BJ (cell line): Measurements from ENCODE around the gene OR2A7. TPM values are rescaled to one million over a fixed set of nuclear protein-coding genes. Genes with fewer than 3 reads are reported as not detected.

Source experiments
- polyA plus RNA-seq: library from polyadenylated mRNA; depleted of rRNA; stranded (reverse); fragments of >200 nt; gene quantifications from 2 replicates; pipeline ENCODE4 v1.2.3, GENCODE V29; 2011; rRNA removed

OR2A7 gene
- polyA plus RNA-seq, 1 experiment = 0.53 TPM

Other genes starting within 250 kb of the OR2A7 start
- not detected in 2 replicates for gene OR2A5, start 215.8 kb downstream of the OR2A7 start, polyA plus RNA-seq
- not detected in 2 replicates for gene OR2A25, start 195.0 kb downstream of the OR2A7 start, polyA plus RNA-seq
- gene OR2A12, start 178.5 kb downstream of the OR2A7 start, polyA plus RNA-seq = not detected in 2 replicates
- gene OR2A2, start 155.2 kb downstream of the OR2A7 start, polyA plus RNA-seq = not detected in 2 replicates
- not detected in 2 replicates for gene OR2A14, start 141.6 kb downstream of the OR2A7 start, polyA plus RNA-seq
- gene CTAGE4, start 81.3 kb downstream of the OR2A7 start, polyA plus RNA-seq = 0.91 and 0.98 TPM in 2 replicates
- 0.37 and 0.91 TPM in 2 replicates for gene ARHGEF35, start 69.0 kb downstream of the OR2A7 start, polyA plus RNA-seq
- 0.02 TPM in 1 of 2 replicates, not detected in the other for gene OR2A42, start 25.2 kb downstream of the OR2A7 start, polyA plus RNA-seq
- 0.21 and 0.54 TPM in 2 replicates for gene CTAGE8, start 4.5 kb upstream of the OR2A7 start, polyA plus RNA-seq
- 0.13 TPM in 1 of 2 replicates, not detected in the other for gene OR2A1, start 47.6 kb upstream of the OR2A7 start, polyA plus RNA-seq
- gene ARHGEF5, start 90.6 kb upstream of the OR2A7 start, polyA plus RNA-seq = 7.4 and 8.9 TPM in 2 replicates
- not detected in 2 replicates for gene NOBOX, start 138.9 kb upstream of the OR2A7 start, polyA plus RNA-seq